GM19025 (cell line): ENCODE results near the gene FGFR2.
"Not testable (repeated sequence)": the region's sequence is repeated elsewhere in the genome, so short reads cannot be mapped to it uniquely, and the experiment has no call there.

Experiments used
- ATAC-seq: cut with Tn5 transposase; IDR thresholded peaks from one replicate; pipeline ENCODE4 v1.9.1; 2021; ENCODE audit warnings: mild to moderate bottlenecking, low read depth, moderate library complexity; ENCODE audit not compliant: unreplicated experiment

FGFR2 gene

GRCh38 chr10:121526801-121527221, 71.4 kb downstream of the FGFR2 start:
- no peak for ATAC-seq

GRCh38 chr10:121526135-121526790, 72.0 kb downstream of the FGFR2 start:
- ATAC-seq = no peak

GRCh38 chr10:121525251-121526134, 72.8 kb downstream of the FGFR2 start:
- no peak for ATAC-seq

GRCh38 chr10:121524157-121524817, 74.0 kb downstream of the FGFR2 start:
- ATAC-seq = no peak

- no peak for ATAC-seq
These were observed 75.4 kb downstream of the FGFR2 start for GRCh38 chr10:121522831-121523230.

- ATAC-seq = no peak
These were observed 76.3 kb downstream of the FGFR2 start for GRCh38 chr10:121521794-121522556.

GRCh38 chr10:121520526-121520925, 77.7 kb downstream of the FGFR2 start:
- not testable (repeated sequence) for ATAC-seq

- ATAC-seq = no peak
These were observed 78.2 kb downstream of the FGFR2 start for GRCh38 chr10:121519901-121520493.

- ATAC-seq = no peak
These were observed 78.8 kb downstream of the FGFR2 start for GRCh38 chr10:121519411-121519810.

- ATAC-seq = no peak
These were observed 79.9 kb downstream of the FGFR2 start for GRCh38 chr10:121518333-121518732.

- peak; percentile 64 for ATAC-seq
These were observed 82.0 kb downstream of the FGFR2 start for GRCh38 chr10:121516093-121516865.

- no peak for ATAC-seq
These were observed 83.9 kb downstream of the FGFR2 start for GRCh38 chr10:121514141-121514865.

GRCh38 chr10:121511943-121512342, 86.3 kb downstream of the FGFR2 start:
- ATAC-seq = no peak

GRCh38 chr10:121511460-121511859, 86.8 kb downstream of the FGFR2 start:
- ATAC-seq = no peak

- no peak for ATAC-seq
These were observed 88.0 kb downstream of the FGFR2 start for GRCh38 chr10:121510201-121510771.

GRCh38 chr10:121509796-121510195, 88.4 kb downstream of the FGFR2 start:
- ATAC-seq = no peak

- ATAC-seq = no peak
These were observed 89.1 kb downstream of the FGFR2 start for GRCh38 chr10:121509112-121509511.

- no peak for ATAC-seq
These were observed 94.6 kb downstream of the FGFR2 start for GRCh38 chr10:121503587-121504051.
